ENCODE results near the gene KSR1. TPM values are rescaled to one million over a fixed set of nuclear protein-coding genes. Genes with fewer than 3 reads are reported as not detected.
"Not testable (repeated sequence)": the region's sequence is repeated elsewhere in the genome, so short reads cannot be mapped to it uniquely, and the experiment has no call there.

The KSR1 gene
- total RNA-seq, 2 donors from 2014 or later = 7.9 to 10.2 TPM

GRCh38 chr17:27631897-27632725 is 175.9 kb downstream of the KSR1 start:
- Histone ChIP-seq H3K4me3 (peak overlapping the region in 1 of 2 donors; percentile 43), H3K9me3 (no peaks in the 10 kb centered on the region), H3K4me1 (peaks cover 0 to 42% of the 10 kb centered on the region in 2 donors), H3K27me3 (no peaks in the 10 kb centered on the region), H3K27ac (peak overlapping the region; percentile 70 to 73), H3K36me3 (no peaks in the 10 kb centered on the region)
- DNase-seq (ENCODE audit: low spot score) = no peak
- no peak for TF ChIP-seq CTCF (IDR thresholded peaks at IDR 0.05)

GRCh38 chr17:27632766-27633165 is 176.5 kb downstream of the KSR1 start:
- DNase-seq (ENCODE audit: low spot score) = peak; percentile 89
- not testable (repeated sequence) for H3K9me3 ChIP-seq, H3K36me3 ChIP-seq, H3K27me3 ChIP-seq, H3K4me3 ChIP-seq
- H3K4me1 ChIP-seq = peaks cover 0 to 42% of the 10 kb centered on the region in 2 donors
- H3K27ac ChIP-seq = peak overlapping the region; percentile 70 to 80

GRCh38 chr17:27633312-27634025 is 177.2 kb downstream of the KSR1 start:
- no peak for TF ChIP-seq CTCF (IDR thresholded peaks at IDR 0.05)
- peak overlapping the region; percentile 70 to 80 for H3K27ac ChIP-seq
- DNase-seq (ENCODE audit: low spot score) = no peak
- no peaks in the 10 kb centered on the region for H3K9me3 ChIP-seq
- no peaks in the 10 kb centered on the region for H3K36me3 ChIP-seq
- no peaks in the 10 kb centered on the region for H3K27me3 ChIP-seq
- peaks cover 0 to 42% of the 10 kb centered on the region in 2 donors for H3K4me1 ChIP-seq
- no peak overlapping the region for H3K4me3 ChIP-seq

GRCh38 chr17:27634026-27634335 is 177.7 kb downstream of the KSR1 start:
- TF ChIP-seq CTCF (IDR thresholded peaks at IDR 0.05) = no peak
- peaks cover 0 to 42% of the 10 kb centered on the region in 2 donors for H3K4me1 ChIP-seq

GRCh38 chr17:27634776-27635175 is 178.5 kb downstream of the KSR1 start:
- H3K4me3 ChIP-seq = no peak overlapping the region
- peak overlapping the region in 1 of 2 donors; percentile 80 for H3K27ac ChIP-seq
- peaks cover 0 to 42% of the 10 kb centered on the region in 2 donors for H3K4me1 ChIP-seq
- no peak for TF ChIP-seq CTCF (IDR thresholded peaks at IDR 0.05)
- H3K9me3 ChIP-seq = no peaks in the 10 kb centered on the region
- DNase-seq (ENCODE audit: low spot score) = no peak
- no peaks in the 10 kb centered on the region for H3K36me3 ChIP-seq
- no peaks in the 10 kb centered on the region for H3K27me3 ChIP-seq

More at GRCh38 chr17:27634026-27634335, 177.7 kb downstream of the KSR1 start:
- no peaks in the 10 kb centered on the region for H3K36me3 ChIP-seq
- H3K4me3 ChIP-seq = no peak overlapping the region
- H3K27me3 ChIP-seq = no peaks in the 10 kb centered on the region
- peak overlapping the region; percentile 70 to 80 for H3K27ac ChIP-seq
- no peaks in the 10 kb centered on the region for H3K9me3 ChIP-seq
- DNase-seq (ENCODE audit: low spot score) = no peak

- Histone ChIP-seq H3K4me1 (peaks cover 0 to 42% of the 10 kb centered on the region in 2 donors), H3K27me3 (no peaks in the 10 kb centered on the region), H3K36me3 (no peaks in the 10 kb centered on the region), H3K9me3 (no peaks in the 10 kb centered on the region), H3K4me3 (no peak overlapping the region), H3K27ac (no peak overlapping the region)
- DNase-seq (ENCODE audit: low spot score) = no peak
- TF ChIP-seq CTCF (IDR thresholded peaks at IDR 0.05) = no peak
These were observed 179.1 kb downstream of the KSR1 start for GRCh38 chr17:27635275-27635823.

GRCh38 chr17:27636005-27636520 is 179.8 kb downstream of the KSR1 start:
- not testable (repeated sequence) for H3K36me3 ChIP-seq; H3K4me3 ChIP-seq; DNase-seq (ENCODE audit: low spot score); H3K27me3 ChIP-seq; H3K9me3 ChIP-seq; H3K27ac ChIP-seq
- H3K4me1 ChIP-seq = peaks cover 0 to 39% of the 10 kb centered on the region in 2 donors

GRCh38 chr17:27637818-27638217 is 181.6 kb downstream of the KSR1 start:
- peaks cover 0 to 22% of the 10 kb centered on the region in 2 donors for H3K4me1 ChIP-seq
- H3K36me3 ChIP-seq; DNase-seq (ENCODE audit: low spot score); H3K27ac ChIP-seq; H3K27me3 ChIP-seq; H3K9me3 ChIP-seq; H3K4me3 ChIP-seq: not testable (repeated sequence)
